GM18868 (cell line): ENCODE measurements around the gene LIPJ.

ENCODE experiments used
- ATAC-seq: cut with Tn5 transposase; IDR thresholded peaks from one replicate; pipeline ENCODE4 v1.9.1; 2021; ENCODE audit warnings: mild to moderate bottlenecking, moderate library complexity; ENCODE audit not compliant: unreplicated experiment

The LIPJ gene

DNA sequence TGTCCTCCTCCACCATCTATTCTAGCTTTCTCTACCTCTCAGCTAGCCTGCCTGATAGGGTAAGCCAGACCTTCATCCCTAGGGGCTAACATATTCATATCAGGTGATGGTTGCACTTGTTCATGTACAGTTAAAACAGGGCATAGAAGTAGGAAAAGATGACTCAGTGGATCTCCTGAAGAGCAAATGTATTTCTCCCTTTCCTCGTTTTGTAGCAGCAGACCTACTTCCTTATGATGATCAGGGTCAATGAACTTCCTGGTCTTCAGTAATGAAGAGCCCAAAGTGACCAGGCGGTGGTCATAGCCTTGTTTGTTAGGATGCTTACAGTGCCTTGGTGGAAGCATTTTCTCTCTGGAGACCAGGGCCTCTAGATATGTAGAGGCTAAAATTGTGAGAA is 6.3 kb downstream of the LIPJ start:
- no peak for ATAC-seq

DNA sequence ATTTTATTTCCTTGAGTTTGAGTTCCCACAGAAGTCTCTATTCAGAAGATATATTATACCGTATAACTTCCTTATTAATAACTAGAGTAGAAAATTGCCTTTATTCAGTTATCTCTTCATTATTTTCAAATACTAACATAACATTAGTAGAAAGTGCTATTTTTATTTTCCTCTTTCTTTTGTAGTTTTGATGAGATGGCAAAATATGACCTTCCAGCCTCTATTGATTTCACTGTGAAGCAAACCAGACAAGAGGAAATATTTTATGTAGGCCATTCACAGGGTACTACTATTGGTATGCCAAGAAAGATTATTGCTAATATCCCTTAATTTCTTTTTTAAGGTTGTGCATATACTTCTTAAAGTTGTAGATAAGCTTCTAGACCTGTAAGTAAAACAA is 7.9 kb downstream of the LIPJ start:
- ATAC-seq = no peak

DNA sequence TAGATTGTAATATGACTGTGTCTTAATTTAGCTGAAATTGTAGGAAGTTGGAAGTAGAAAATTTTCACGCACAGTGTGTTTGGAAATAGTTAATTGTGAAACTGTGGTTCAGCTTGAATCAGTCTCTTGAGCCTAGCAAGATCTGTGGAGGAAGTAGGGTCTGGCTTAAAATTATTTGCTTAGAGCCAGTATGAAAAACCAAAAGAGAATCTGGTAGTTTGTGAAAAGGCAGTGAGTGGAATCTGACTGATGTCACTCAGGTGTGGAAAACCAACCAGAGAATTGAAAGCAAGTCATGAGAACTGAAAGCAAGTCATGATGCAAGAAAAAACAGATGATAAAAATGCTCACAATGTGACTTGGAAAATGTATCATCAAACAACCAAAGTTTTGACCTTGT is 11.5 kb downstream of the LIPJ start:
- ATAC-seq = peak; percentile 82

DNA sequence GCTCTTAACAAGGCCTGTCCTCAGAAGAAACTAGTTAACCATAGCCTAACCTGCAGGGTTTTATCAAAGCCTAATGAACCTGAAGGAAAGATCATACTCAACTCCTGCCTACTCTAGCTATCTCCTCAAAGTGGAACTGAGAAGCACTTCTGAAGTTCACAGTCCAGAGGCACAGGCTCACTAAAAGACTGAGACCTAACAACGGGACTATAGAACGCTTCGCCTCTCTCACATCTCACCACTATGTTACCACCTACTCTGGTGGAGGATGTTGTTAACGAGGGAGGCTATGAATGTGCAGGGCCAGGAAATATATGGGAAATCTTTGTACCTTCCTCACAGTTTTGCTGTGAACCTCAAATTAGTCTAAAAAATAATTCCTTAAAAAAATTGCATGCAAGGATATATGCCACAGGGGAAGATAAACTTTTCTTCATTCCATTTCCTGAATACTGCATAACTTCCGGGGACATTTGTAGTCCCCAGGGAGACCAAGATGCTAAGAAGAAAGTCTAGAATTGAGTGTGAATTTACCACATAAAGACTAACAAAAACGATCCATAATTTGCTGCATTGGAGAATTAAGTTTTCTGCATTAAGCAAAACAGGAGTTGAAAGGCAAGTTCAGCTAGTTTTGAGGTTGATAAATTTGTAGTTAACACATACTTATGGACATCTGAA is 21.6 kb downstream of the LIPJ start:
- ATAC-seq = peak; percentile 96

DNA sequence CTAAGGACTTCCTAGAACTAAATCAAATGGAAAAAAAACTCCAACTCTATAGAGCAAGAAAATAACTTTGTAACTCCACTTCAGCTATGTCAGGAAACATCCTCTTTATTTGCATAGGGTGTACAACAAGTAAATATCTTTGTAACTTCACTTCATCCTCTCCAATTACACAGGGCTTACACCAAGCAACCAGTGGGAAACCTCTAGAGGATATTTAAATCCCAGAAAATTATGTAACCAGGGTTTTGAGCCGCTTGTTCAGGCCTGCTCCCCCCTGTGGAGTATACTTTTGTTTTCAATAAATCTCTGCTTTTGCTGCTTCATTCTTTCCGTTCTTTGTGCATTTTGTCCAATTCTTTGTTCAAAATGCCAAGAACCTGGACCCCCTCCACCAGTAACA is 22.2 kb downstream of the LIPJ start:
- ATAC-seq = no peak

DNA sequence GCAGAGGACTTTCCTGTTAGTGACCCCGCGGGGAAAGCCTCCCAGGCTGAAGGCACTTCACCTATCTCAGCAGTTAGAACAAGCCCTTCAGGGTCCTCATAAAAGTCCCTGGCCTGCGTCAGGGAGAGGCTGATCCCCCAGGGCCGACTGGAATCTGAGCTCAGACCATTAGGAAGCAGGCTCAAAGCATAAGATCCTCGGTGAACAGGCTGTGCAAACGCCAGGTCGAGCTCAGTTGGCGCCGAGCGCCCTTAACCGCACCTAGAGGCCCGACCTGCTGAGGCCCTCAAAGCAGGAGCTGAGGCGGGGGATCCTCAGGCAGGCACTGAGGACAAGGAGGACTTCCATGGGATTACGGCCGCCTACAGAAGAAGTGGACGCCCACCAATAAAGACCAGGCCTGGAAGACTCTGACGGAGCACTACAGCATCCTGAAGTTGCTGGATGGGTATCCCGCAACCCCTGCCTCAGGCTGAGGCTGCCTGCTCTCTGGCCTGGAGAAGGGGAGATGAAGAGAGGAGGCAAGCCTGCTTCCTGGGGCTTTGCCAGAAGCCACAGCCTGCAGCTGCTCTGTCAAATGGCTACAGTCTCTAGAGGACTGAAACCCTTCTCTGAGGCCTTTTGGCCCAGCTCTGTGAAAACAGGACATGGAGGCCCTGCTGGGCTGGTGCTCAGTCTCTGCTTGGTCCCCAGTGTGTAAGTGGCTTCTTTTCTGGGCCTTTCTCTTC is 29.9 kb downstream of the LIPJ start:
- ATAC-seq = no peak

DNA sequence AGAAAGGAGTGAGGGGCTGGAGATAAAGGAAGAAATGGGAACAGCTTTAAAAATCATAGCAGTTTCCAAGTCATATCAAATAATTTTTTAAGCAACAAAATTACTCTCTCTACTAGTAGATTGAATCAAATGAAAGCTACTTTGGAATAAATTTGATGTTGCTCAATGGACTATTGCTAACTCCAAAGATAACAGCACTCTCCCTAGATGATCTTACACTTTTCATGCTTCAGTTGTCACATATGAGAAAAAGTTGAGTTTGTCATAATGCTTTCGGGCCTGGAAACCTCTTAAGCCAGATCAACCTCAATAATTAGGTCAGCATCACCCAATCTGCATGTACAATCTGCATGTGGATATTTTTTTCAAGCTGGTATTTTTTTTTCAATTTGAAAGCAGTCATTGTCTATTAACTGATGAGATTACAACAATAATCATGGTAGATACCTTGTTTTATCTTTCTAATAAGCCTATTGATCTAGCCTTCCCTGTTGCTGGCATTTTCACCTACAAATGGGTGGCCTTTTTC is 31.3 kb downstream of the LIPJ start:
- no peak for ATAC-seq

DNA sequence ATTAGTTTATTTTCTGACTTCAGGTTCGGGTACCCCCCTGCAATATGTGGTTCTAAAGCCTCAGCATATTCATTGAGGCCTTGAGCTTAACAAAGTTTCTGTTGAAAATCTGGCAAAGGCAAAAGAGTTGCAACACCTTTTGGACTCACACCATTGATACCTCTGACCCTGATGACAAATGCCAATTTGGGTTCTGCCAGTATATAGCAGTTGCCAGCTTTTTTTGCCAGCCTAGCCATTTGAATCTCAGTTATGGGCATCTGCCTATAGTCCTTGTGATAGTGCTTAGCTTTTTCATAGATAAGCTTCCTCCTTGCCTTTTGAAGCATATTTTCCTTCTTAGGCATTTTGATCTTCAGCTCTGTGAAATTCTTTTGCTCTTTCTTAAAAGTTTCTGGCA is 31.9 kb downstream of the LIPJ start:
- ATAC-seq = no peak

DNA sequence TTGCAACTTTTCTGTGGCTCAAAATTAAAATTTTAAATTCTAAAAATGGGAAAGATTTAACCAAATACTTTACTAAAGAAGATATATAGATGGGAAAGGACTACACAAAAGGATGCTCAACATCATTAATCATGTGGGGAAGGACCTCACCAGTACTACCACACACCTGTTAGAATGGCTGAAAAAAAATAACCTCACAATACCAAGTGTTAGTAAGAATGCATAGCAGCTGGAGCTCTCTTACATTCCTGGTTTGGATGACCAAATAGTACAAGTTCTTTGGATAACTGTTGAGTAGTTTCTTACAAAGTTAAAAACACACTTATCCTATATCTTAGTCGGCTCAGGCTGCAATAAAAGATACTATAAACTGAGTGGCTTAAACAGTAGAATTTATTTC is 33.9 kb downstream of the LIPJ start:
- no peak for ATAC-seq

DNA sequence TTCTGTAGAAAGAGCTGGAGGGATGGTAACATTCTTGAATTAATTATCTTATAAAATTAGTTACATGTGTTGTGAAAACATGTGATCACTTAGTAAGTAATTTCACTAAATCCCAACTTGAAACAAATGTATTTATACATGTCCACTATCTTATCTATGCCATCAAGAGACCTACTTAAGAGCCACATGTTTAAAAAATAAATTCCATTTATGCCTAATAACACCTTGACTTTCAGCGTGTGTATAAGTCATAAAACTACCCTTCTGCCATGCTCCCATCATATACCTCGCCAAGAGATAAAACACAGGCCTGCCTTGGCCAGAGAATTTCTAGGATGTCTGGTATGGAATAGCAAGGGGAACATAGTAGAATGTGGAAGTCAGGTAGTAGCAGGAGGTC is 37.3 kb downstream of the LIPJ start:
- no peak for ATAC-seq

DNA sequence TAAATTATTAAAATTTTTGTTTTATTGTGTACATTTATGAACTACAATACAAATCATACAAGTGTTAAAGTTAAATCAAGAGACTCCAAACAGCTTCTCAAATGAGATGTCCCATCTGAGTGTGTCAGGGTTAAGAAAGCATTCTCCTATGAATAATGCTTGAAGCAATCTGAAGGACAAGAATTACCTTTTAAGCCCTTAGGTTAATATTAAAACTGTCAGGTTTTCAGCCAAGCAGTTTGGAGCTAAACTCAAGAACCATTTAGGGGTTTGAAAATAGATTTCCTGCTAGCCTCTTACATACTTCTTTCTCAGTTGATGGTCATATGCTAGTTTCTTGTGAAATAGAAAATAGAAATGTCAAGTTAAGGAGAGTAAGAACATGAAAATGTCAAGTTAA is 38.3 kb downstream of the LIPJ start:
- no peak for ATAC-seq

DNA sequence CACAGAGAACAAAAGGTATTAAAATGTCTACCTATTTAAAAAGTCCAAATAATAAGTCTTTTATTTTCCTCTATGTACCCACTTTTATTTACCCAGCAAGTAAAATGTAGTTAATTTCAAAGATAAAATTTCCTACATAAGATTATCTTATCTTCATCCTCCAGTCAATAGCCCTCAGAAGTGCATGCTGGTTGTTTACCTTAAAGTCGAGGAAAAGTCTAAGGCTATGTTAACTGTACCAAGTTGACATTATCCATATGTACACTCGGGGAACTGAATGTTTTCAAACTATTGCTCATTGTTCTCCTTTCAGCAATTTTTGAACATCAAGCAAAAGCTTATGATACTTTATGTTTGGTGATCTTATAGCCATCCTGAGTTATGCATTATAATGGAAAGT is 53.6 kb downstream of the LIPJ start:
- ATAC-seq = no peak

DNA sequence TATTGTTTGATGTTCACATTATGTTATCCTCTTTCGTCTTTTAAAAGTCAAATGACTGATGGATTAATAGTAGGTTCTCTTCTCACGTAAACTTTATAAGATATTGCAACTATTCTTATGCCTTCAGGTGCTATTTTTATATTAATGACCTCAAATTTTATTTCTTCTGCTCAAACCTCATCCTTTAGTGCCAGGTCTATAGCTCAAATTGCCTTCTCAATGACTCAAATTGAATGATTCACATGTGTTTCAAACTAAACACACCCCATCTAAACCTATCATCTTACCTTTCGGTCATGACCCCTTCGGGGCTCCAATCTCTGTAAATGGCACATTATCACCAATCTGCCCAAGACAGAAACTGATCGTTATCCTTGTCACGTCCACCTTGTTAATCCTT is 55.6 kb downstream of the LIPJ start:
- ATAC-seq = no peak

DNA sequence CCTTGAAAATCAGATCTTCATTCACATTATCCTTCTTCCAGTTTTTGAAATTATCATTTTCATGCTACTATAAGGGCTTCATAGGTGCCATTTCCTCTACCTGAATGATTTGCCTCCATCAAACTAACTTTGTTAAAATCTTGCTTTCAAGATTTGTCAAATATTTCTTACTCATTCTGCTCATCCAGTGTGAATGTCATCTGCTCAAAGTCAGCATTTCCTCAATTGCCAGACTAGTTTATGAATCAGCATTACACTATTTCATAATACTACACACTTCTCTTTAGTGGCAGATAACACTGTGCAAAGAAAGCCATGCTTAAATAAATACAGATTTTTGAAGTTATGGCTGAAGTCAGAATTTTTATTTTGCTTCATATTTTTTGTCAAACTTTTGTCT is 56.4 kb downstream of the LIPJ start:
- no peak for ATAC-seq

DNA sequence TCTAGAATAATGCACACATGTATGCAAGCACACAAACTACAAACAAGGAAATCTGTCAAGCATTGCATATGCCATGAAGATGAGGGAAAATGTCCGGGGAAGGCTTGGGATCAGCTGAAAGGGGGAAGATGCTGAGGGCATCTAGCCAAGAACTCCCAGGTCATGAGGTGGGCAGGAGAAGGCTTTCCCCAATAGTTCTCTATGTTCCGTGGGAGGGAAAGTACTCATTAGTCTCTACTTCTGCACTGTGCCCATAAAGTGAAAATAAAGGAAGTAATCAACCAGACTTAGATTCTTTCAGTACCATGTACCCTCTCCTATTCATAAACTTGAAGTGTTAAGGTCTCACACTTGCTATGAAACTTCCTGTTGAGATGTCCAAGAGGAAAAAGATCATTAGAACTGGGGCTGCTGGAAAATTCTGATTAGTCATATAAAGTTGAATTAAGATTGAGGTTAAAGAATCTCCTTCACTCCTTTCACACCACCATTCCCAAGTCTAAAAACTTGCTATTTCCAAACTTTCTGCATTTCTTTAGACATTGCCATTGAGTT is 60.6 kb downstream of the LIPJ start:
- ATAC-seq = no peak

DNA sequence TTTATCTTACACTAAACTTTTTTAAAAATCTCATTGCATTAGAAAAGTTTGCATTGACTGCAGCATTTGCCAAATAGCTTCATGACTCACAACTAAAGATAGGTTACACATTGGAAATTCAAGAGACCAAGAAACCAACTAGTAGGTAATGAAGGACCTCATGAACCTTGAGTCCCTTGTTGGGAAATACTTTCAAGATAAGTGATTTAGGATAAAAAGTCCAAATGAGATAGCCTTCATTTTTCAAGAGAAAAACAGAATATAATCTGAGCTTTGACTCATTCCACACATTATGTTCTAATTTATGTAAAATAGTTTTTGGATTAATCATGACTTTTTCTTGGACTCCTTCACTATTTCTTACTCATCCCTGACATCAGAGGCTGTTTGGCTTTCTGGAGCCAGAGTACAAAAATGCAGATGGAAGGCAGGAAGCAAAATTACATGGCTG is 64.6 kb downstream of the LIPJ start:
- ATAC-seq = no peak

DNA sequence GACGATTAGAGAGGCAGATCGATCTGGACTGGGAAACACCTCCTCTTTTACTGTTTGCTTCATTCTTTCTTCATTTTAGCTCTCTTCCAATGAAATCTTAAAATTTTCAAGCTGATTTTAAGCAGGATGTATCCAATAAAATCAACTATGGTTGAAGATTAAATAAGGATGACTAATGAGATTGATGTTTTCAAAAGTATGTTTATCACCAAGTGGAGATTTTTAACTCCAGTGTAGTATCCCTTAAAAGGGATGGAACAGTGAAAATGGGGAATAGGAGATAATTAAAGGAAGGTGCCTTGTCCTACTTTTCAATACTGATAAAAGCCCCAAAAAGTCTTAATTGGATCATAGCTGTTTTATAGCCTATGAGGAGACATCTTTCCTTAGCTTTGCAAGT is 66.1 kb downstream of the LIPJ start:
- no peak for ATAC-seq
